Endothelial cell of umbilical vein (primary cell): ENCODE results near the gene CHL1. TPM values are rescaled to one million over a fixed set of nuclear protein-coding genes. Genes with fewer than 3 reads are reported as not detected.
"Not testable (repeated sequence)": the region's sequence is repeated elsewhere in the genome, so short reads cannot be mapped to it uniquely, and the experiment has no call there.

Experiments used
- BruUV-seq: library from RNA; stranded (reverse); fragments of 400-500 nt; replicated peaks from 2 replicates; lab custom pipeline; 2021; lab: Mats Ljungman, UMichigan
- CTCF ChIA-PET: fragments of 300-600, 350-600 bp; sonication (Branson Sonifier 250); formaldehyde crosslinking; loops from one replicate; lab custom pipeline; 2021; ENCODE audit warnings: antibody characterized with exemption, inconsistent platforms; lab: Charles Lee
- POLR2A ChIA-PET: fragments of 300-600, 350-600 bp; sonication (Branson Sonifier 250); formaldehyde crosslinking; loops from one replicate; lab custom pipeline; 2021; ENCODE audit warnings: antibody characterized with exemption, inconsistent platforms; lab: Charles Lee
- DNase-seq: peaks from one replicate; pipeline ENCODE4 v3.0.0-alpha.2; 2011; ENCODE audit warnings: low read depth, low spot score
- FAIRE-seq: peaks from 2 replicates; lab custom pipeline; 2011; peaks lifted over from hg19 to GRCh38; lab: Jason Lieb, UNC
- H2AFZ ChIP-seq: 2 replicates; pipeline ENCODE4 v1.6.0; 2012; ENCODE audit warnings: low read depth, low read length, control low read depth, inconsistent platforms
- H3K27ac ChIP-seq: 2 replicates; pipeline ENCODE4 v1.5.1; 2011; ENCODE audit warnings: low read depth, mild to moderate bottlenecking, control low read depth, low read length, moderate library complexity; ENCODE audit not compliant: insufficient read depth
- H3K27me3 ChIP-seq, 2 experiments: 2 replicates each; pipeline versions ENCODE4 v1.6.0 to v1.6.1; 2011; ENCODE audit warnings: low read length in 2 of 2, mixed read lengths in 1 of 2; ENCODE audit not compliant: control insufficient read depth in 2 of 2, insufficient read depth in 2 of 2
- H3K36me3 ChIP-seq, 2 experiments: 2 replicates in 1 of 2; 3 replicates in 1 of 2; pipeline ENCODE4 v1.5.1; 2011; ENCODE audit warnings: low read length in 2 of 2, mild to moderate bottlenecking in 1 of 2, moderate library complexity in 1 of 2; ENCODE audit not compliant: control insufficient read depth in 2 of 2, insufficient read depth in 2 of 2; ENCODE audit errors: extremely low read depth in 1 of 2
- H3K4me1 ChIP-seq: 3 replicates; pipeline ENCODE4 v1.5.1; 2011; ENCODE audit warnings: mild to moderate bottlenecking, low read length; ENCODE audit not compliant: control insufficient read depth, insufficient read depth; ENCODE audit errors: extremely low read depth
- H3K4me2 ChIP-seq: 2 replicates; pipeline ENCODE4 v1.6.1; 2011; ENCODE audit warnings: low read length, control low read depth, mixed read lengths; ENCODE audit not compliant: insufficient read depth
- H3K4me3 ChIP-seq, 3 experiments: fragments of 200-600 bp in 1 of 3; sonication (generic), shearing (Covaris generic) in 1 of 3; replicated peaks in 1 of 3; 2 replicates each; pipeline ENCODE4 v1.5.1; 2011 to 2016; ENCODE audit warnings: control low read depth in 3 of 3, low read length in 3 of 3, mild to moderate bottlenecking in 2 of 3, inconsistent platforms in 1 of 3, low read depth in 1 of 3, moderate library complexity in 1 of 3; ENCODE audit not compliant: insufficient read depth in 1 of 3
- H3K79me2 ChIP-seq: 2 replicates; pipeline ENCODE4 v1.6.0; 2012; ENCODE audit warnings: low read length, inconsistent platforms; ENCODE audit not compliant: control insufficient read depth, insufficient read depth
- H3K9ac ChIP-seq: replicated peaks from 2 replicates; pipeline ENCODE3; 2011; ENCODE audit warnings: low read length, control low read depth; ENCODE audit not compliant: insufficient read depth; ENCODE audit errors: extremely low read depth
- H3K9me1 ChIP-seq: replicated peaks from 3 replicates; pipeline ENCODE4 v1.6.0; 2011; ENCODE audit warnings: mild to moderate bottlenecking, low read length; ENCODE audit not compliant: control insufficient read depth, insufficient read depth; ENCODE audit errors: extremely low read depth
- H3K9me3 ChIP-seq: replicated peaks from 2 replicates; pipeline ENCODE4 v1.5.1; 2012; ENCODE audit warnings: low read length, inconsistent platforms; ENCODE audit not compliant: control insufficient read depth, insufficient read depth
- H4K20me1 ChIP-seq: replicated peaks from 2 replicates; pipeline ENCODE3; 2011; ENCODE audit warnings: mild to moderate bottlenecking, low read length; ENCODE audit not compliant: control insufficient read depth, insufficient read depth; ENCODE audit errors: extremely low read depth
- CTCF ChIP-seq, 2 donors: IDR thresholded peaks; 1 replicate in 1 of 2; 2 replicates in 1 of 2; pipeline ENCODE4 v1.5.1; 2011; ENCODE audit warnings: low read length in 2 of 2, mild to moderate bottlenecking in 2 of 2, moderate library complexity in 2 of 2, control low read depth in 1 of 2, inconsistent platforms in 1 of 2, low read depth in 1 of 2; ENCODE audit not compliant: insufficient read depth in 1 of 2; ENCODE audit errors: extremely low read depth in 1 of 2
- EZH2 ChIP-seq: IDR thresholded peaks from 2 replicates; pipeline ENCODE4 v1.6.1; 2012; ENCODE audit warnings: borderline replicate concordance, low read depth, mild to moderate bottlenecking, moderate library complexity, low read length, inconsistent platforms; ENCODE audit not compliant: severe bottlenecking
- FOS ChIP-seq: IDR thresholded peaks from 2 replicates; pipeline ENCODE4 v1.6.1; 2011; ENCODE audit warnings: mild to moderate bottlenecking, low read length, moderate library complexity, borderline replicate concordance; ENCODE audit not compliant: insufficient read depth
- GATA2 ChIP-seq: IDR thresholded peaks from 2 replicates; pipeline ENCODE4 v1.7.0; 2011; ENCODE audit warnings: low read depth, mild to moderate bottlenecking, moderate library complexity, mixed read lengths, low read length; ENCODE audit not compliant: insufficient read length, insufficient read depth
- JUN ChIP-seq: IDR thresholded peaks from 2 replicates; pipeline ENCODE4 v1.6.1; 2011; ENCODE audit warnings: borderline replicate concordance, low read depth; ENCODE audit not compliant: insufficient read length, insufficient read depth
- MYC ChIP-seq: IDR thresholded peaks from one replicate; pipeline ENCODE4 v1.6.1; 2011; ENCODE audit warnings: mild to moderate bottlenecking, low read depth, low read length
- POLR2A ChIP-seq: IDR thresholded peaks from 2 replicates; pipeline ENCODE4 v1.6.1; 2012; ENCODE audit warnings: low read depth, mild to moderate bottlenecking, control low read depth, low read length
- POLR2AphosphoS5 ChIP-seq: IDR thresholded peaks from 2 replicates; pipeline ENCODE4 v1.6.1; 2012; ENCODE audit warnings: low read depth, mild to moderate bottlenecking, control low read depth, low read length, moderate library complexity; ENCODE audit not compliant: insufficient read depth
- dilution Hi-C: fragments of 300-500 bp; cut with MboI; formaldehyde crosslinking; loops from one replicate; pipeline ENCODE4 v1.15.0; 2019; ENCODE audit warnings: low sequenced_read_pairs; ENCODE audit not compliant: extremely low pct_ligation_motif_present
- intact Hi-C: fragments of 100-400 bp; cut with micrococcal nuclease; formaldehyde crosslinking; loops from one replicate; pipeline ENCODE4 v1.10.0; 2022
- polyA plus RNA-seq, 4 experiments: library from polyadenylated mRNA; depleted of rRNA in 3 of 4; stranded (reverse) in 3 of 4; unstranded in 1 of 4; fragments of >200 nt; gene quantifications; 2 replicates each; pipeline versions ENCODE4 v1.2.1 to v1.2.3, GENCODE V29; 2011 to 2012; ENCODE audit warnings: missing spikeins in 1 of 4
- total RNA-seq: library from RNA; stranded (reverse); gene quantifications from 2 replicates; pipeline ENCODE4 v1.2.3, GENCODE V29; 2021
- TF ChIP-seq, protein P1 (sequence below): IDR thresholded peaks from 2 replicates; pipeline ENCODE4 v1.6.1; 2011; ENCODE audit not compliant: insufficient read depth, insufficient read length

The CHL1 gene
- total and polyA plus RNA-seq, 2 donors (not counting 3 experiments of a cell fraction or from before 2014, with no cell fraction given) = not detected

DNA sequence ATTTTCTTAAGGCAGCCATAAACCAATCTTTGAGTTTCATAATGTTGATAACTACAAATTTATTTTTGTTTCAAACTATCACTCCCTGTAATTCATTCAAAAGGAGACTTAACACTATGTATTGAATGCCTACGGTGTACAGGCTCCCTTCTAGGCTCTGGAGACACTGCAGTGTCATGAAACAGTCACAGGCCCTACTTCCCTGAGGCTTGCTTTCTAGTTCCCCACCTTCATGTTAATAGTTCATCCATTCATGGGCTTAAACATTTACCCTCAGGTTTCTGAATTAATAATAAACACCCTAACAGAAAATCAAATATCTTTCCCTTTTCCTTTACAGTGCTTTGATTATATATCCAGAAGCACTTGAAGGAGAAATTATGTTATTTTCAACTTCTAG is 168.7 kb downstream of the CHL1 start:
- FAIRE-seq (no peak), DNase-seq (no peak)
- H3K36me3 ChIP-seq = no peaks in the 10 kb centered on the region
- no peak overlapping the region for H3K27ac ChIP-seq
- no peaks in the 10 kb centered on the region for H3K9me1 ChIP-seq
- H3K4me1 ChIP-seq = no peaks in the 10 kb centered on the region
- intact Hi-C loops (no loop called here), dilution Hi-C loops (no loop called here)
- H4K20me1 ChIP-seq = no peaks in the 10 kb centered on the region
- POLR2A ChIA-PET = no interaction called here
- H3K79me2 ChIP-seq = no peaks in the 10 kb centered on the region
- H3K27me3 ChIP-seq = no peaks in the 10 kb centered on the region
- no peak overlapping the region for H3K4me2 ChIP-seq
- no peaks in the 10 kb centered on the region for H3K9me3 ChIP-seq
- BruUV-seq = no TSS peak
- H3K4me3 ChIP-seq = no peak overlapping the region
- TF ChIP-seq FOS (no peak), JUN (no peak), MYC (no peak), POLR2A (no peak), POLR2AphosphoS5 (no peak), CTCF (IDR thresholded peaks at IDR 0.05; ENCODE audit: extremely low read depth in 1 of 2, insufficient read depth in 1 of 2, low read depth in 1 of 2, low read length in 2 of 2) (no peak), EZH2 (no peak), GATA2 (no peak)
- TF ChIP-seq, protein P1, sequence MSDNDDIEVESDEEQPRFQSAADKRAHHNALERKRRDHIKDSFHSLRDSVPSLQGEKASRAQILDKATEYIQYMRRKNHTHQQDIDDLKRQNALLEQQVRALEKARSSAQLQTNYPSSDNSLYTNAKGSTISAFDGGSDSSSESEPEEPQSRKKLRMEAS = no peak
- CTCF ChIA-PET = no interaction called here
- no peak overlapping the region for H2AFZ ChIP-seq
- H3K9ac ChIP-seq = no peak overlapping the region

DNA sequence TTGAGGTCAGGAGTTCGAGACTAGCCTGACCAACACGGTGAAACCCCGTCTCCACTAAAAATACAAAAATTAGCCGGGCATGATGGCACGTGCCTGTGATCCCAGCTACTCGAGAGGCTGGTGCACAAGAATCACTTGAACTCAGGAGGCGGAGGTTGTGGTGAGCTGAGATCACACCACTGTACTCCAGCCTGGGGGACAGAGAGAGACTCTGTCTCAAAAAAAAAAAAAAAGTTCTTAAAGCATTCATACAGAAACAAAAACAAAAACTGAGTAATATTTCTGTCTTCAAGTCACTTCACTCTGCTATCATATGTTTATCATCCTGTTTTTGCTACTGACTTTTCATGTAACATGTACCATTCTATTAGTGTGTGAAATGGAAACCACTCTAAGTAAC is 169.7 kb downstream of the CHL1 start:
- BruUV-seq, H3K27me3 ChIP-seq, H3K36me3 ChIP-seq, H3K9me1 ChIP-seq, DNase-seq, H3K9ac ChIP-seq, H3K79me2 ChIP-seq, H3K4me3 ChIP-seq, POLR2A ChIA-PET, dilution Hi-C loops, H3K4me1 ChIP-seq, H2AFZ ChIP-seq, H3K9me3 ChIP-seq, H3K27ac ChIP-seq, H4K20me1 ChIP-seq, intact Hi-C loops, H3K4me2 ChIP-seq, FAIRE-seq, CTCF ChIA-PET: not testable (repeated sequence)
